Epidermal melanocyte (primary cell): ENCODE measurements around the gene ZCCHC9.

Source experiments
- DNase-seq: peaks from one replicate; pipeline ENCODE4 v3.0.0; 2011; ENCODE audit warnings: low spot score; ENCODE audit not compliant: insufficient read length

Gene ZCCHC9

DNA sequence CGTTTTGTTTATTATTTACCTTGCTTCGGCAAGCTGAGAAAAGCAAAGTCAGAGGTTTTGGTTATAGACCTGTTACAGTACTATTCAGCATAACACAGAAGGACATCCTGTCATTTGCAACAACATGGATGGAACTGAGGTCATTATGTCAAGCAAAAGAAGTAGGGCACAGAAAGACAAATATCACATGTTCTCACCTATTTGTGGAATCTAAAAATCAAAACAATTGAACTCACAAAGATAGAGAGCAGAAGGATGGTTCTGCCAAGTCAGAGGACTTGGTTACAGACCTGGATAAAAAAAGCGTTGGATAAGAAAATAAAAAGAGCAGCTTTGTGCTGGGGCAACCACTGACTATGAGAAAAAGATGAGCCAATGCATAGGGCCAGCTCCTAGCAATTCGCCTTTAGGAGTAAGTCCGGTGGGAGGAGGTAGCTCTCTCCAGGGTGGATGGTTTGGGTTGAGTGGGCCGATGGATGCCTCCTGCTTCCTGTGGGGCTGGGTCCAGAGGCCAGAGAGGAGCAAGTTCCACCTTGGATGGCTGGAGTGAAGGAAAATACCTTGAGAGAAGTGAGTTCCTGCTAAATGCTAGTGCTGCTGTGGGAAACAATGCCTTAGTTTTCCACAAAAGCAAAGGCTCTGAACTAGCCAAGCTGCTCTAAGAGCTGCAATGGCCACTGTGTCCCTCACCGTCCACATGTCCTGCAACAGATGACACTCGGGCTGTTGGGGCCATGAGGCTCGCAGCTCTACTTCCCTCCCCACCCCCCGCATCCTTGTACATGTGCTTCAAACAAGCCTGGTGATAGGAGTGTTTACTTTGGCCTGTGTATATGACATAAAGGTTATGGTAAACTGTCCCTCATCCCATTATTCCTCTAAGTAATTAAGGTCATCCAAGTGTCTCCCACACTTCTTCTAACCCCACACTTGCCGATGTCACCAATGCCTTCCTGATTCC is 54.2 kb downstream of the ZCCHC9 start:
- no peak for DNase-seq

- no peak for DNase-seq
Measured at GRCh38 chr5:81359108-81359507, 57.7 kb downstream of the ZCCHC9 start.

GRCh38 chr5:81359881-81360280 is 58.5 kb downstream of the ZCCHC9 start:
- DNase-seq, result no peak

DNA sequence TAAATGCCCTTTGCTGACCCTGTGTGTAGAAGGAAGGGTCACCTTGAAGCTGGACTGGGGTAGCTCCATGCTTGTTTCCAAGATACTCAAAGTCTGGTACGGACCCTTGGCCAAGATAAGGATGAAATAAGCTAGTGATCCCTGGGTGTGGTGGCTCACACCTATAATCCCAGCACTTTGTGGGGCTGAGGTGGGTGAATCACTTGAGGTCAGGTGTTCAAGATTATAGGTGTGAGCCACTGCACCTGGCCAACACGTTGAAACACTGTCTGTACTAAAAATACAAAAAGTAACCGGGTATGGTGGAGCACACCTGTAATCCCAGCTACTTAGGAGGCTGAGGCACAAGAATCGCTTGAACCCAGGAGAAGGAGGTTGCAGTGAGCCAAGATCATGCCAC is 59.3 kb downstream of the ZCCHC9 start:
- no peak for DNase-seq

- DNase-seq, result no peak
Measured at GRCh38 chr5:81361600-81361999, 60.2 kb downstream of the ZCCHC9 start.
